ENCODE data around the gene ACTL8. TPM values are rescaled to one million over a fixed set of nuclear protein-coding genes. Genes with fewer than 3 reads are reported as not detected.

The ACTL8 gene
- total RNA-seq, 1 experiment from 2014 or later = not detected

DNA sequence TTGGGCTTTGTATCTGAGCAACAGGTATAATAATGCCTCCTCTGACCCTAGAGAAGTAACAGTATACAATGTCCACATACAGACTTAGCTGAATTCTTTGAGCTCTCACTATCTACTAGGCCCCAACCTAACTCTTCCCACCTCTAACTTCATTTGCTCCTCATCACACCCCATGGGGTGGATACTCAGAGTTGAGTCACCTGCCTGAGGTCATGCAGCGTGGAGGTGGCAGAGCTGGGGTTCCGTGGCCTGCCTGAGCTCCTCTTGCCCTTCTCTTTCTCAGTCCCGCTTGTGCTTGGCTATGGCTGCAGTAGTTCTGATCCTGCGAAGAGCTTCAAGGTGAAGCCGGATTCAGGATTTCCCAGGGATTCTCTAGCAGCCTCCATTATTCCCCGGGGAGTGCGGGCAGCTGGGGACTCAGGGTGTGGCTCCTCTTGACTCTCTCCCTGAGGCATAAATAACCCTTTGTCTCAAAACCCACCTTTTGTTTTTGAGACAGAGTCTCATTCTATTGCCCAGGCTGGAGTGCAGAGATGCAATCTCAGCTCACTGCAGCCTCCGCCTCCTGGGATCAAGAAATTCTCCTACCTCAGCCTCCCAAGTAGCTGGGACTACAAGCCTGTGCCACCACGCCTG, 29.9 kb upstream of the ACTL8 start:
- H3K9me3 Mint-ChIP-seq (ENCODE audit: low read depth, unreplicated experiment) = no peaks in the 10 kb centered on the region
- BruUV-seq (replicated peaks) = no TSS peak
- TF ChIP-seq, protein P1, sequence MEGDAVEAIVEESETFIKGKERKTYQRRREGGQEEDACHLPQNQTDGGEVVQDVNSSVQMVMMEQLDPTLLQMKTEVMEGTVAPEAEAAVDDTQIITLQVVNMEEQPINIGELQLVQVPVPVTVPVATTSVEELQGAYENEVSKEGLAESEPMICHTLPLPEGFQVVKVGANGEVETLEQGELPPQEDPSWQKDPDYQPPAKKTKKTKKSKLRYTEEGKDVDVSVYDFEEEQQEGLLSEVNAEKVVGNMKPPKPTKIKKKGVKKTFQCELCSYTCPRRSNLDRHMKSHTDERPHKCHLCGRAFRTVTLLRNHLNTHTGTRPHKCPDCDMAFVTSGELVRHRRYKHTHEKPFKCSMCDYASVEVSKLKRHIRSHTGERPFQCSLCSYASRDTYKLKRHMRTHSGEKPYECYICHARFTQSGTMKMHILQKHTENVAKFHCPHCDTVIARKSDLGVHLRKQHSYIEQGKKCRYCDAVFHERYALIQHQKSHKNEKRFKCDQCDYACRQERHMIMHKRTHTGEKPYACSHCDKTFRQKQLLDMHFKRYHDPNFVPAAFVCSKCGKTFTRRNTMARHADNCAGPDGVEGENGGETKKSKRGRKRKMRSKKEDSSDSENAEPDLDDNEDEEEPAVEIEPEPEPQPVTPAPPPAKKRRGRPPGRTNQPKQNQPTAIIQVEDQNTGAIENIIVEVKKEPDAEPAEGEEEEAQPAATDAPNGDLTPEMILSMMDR (IDR thresholded peaks at IDR 0.05; ENCODE audit: unreplicated experiment) = no peak
- H3K4me1 Mint-ChIP-seq (ENCODE audit: low read depth, unreplicated experiment) = no peaks in the 10 kb centered on the region
- no peak overlapping the region for H3K4me3 Mint-ChIP-seq (ENCODE audit: low read depth, unreplicated experiment)
- CTCF ChIA-PET = interaction anchor here (0.6 kb wide), 2 partner anchors 91 to 310 kb away, joined by 3 to 4 read pairs; no protein-coding TSS in a partner anchor
- H3K36me3 Mint-ChIP-seq (ENCODE audit: insufficient read depth, unreplicated experiment) = no peaks in the 10 kb centered on the region
- H3K27ac Mint-ChIP-seq (ENCODE audit: unreplicated experiment) = no peak overlapping the region
- no peak for DNase-seq
- peaks cover 66% of the 10 kb centered on the region for H3K27me3 Mint-ChIP-seq (ENCODE audit: unreplicated experiment)
- intact Hi-C loops (cut with micrococcal nuclease; ENCODE audit: unreplicated experiment) = no loop called here

DNA sequence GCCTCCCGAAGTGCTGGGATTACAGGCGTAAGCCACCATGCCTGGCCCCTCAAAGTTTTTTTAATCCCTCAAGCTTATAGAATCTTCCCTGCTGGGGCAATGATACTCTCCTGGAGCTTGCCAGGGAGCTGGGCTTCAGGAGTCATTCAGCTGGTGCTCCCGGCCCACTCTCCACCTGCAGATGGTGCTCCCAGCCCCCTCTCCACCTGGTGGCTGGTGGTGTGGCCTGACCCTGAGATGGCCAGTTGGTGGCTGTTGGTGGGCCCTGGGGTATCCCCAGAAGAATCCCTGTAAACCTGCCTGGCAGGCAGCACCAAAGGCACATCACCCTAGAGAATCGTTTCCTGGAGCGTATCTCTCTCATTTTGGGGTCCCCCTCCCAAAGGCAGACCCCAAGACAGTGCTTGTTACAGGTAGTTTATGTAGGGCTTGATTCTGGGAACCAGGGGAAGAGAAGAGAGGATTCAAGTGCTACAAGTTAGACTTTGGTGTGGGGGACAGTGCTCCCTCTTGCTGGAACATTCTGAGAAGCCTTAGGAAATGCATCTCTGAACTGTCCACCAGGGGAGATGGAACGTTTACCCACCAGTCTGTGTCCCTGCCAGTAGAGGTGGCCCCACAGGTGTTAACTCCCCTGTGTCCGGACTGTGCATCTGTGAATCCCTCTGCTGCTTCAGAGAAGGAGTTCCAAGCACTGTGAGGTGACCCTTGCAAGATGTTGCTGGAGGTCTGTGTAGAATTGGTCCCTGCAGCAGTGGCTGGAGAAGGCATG, 29.1 kb upstream of the ACTL8 start:
- H3K9me3 Mint-ChIP-seq (ENCODE audit: low read depth, unreplicated experiment) = no peaks in the 10 kb centered on the region
- intact Hi-C loops (cut with micrococcal nuclease; ENCODE audit: unreplicated experiment) = no loop called here
- peaks cover 63% of the 10 kb centered on the region for H3K27me3 Mint-ChIP-seq (ENCODE audit: unreplicated experiment)
- BruUV-seq (replicated peaks) = no TSS peak
- no peaks in the 10 kb centered on the region for H3K4me1 Mint-ChIP-seq (ENCODE audit: low read depth, unreplicated experiment)
- CTCF ChIA-PET = interaction anchor here (0.6 kb wide), 1 partner anchor 90 kb away, joined by 3 read pairs; no protein-coding TSS in a partner anchor
- no peak overlapping the region for H3K27ac Mint-ChIP-seq (ENCODE audit: unreplicated experiment)
- H3K36me3 Mint-ChIP-seq (ENCODE audit: insufficient read depth, unreplicated experiment) = no peaks in the 10 kb centered on the region
- TF ChIP-seq, protein P1 (IDR thresholded peaks at IDR 0.05; ENCODE audit: unreplicated experiment) = no peak
- no peak for DNase-seq
- no peak overlapping the region for H3K4me3 Mint-ChIP-seq (ENCODE audit: low read depth, unreplicated experiment)

DNA sequence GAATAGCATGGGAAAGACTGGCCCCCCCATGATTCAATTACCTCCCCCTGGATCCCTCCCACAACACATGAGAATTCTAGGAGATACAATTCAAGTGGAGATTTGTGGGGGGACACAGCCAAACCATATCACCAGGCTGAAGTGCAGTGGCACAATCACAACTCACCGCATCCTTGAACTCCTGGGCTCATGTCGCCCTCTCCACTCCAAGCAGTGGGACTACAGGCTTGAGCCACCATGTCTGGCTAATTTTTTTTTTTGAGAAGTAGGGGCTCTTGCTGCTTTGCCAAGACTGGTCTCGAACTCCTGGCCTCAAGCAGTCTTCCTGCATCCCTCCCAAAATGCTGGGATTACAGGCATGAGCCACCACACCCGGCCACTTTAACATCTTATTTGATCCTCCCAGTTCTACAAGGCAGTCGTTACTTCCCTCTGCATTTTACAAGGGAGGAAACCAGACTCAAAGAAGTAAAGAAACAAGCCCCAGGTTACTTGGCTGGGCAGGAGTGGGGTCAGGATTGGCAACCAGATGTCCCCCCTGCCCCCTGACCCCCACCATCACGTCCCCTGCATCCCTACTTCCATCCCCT, 26.9 kb upstream of the ACTL8 start:
- intact Hi-C loops (cut with micrococcal nuclease; ENCODE audit: unreplicated experiment) = no loop called here
- CTCF ChIA-PET = no interaction called here

DNA sequence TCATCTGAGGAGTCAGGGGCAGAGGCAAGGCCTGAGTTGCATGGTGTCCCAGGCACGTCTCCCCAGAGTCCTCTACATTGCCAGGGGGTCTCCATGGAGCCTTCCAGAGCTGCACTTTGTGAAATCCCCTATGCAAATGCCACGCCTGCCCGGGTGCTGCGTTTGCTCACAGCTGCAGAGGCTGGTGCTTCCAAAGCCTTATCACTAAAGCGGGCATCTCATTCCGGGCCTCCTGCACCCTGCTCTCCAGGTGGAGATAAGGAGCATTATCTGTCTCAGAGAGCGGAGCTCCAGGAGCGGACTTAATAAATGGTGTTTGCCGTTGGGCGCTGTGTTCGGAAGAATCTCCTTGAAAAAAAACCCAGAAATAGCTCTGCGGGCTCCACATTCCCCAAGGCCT, 25.9 kb upstream of the ACTL8 start:
- CTCF ChIA-PET = no interaction called here
- intact Hi-C loops (cut with micrococcal nuclease; ENCODE audit: unreplicated experiment) = no loop called here
- no peak for DNase-seq
- H3K4me1 Mint-ChIP-seq (ENCODE audit: low read depth, unreplicated experiment) = no peaks in the 10 kb centered on the region
- no peak overlapping the region for H3K4me3 Mint-ChIP-seq (ENCODE audit: low read depth, unreplicated experiment)
- no peaks in the 10 kb centered on the region for H3K9me3 Mint-ChIP-seq (ENCODE audit: low read depth, unreplicated experiment)
- H3K27ac Mint-ChIP-seq (ENCODE audit: unreplicated experiment) = no peak overlapping the region
- no peaks in the 10 kb centered on the region for H3K36me3 Mint-ChIP-seq (ENCODE audit: insufficient read depth, unreplicated experiment)
- BruUV-seq (replicated peaks) = no TSS peak
- TF ChIP-seq, protein P1 (IDR thresholded peaks at IDR 0.05; ENCODE audit: unreplicated experiment) = no peak
- H3K27me3 Mint-ChIP-seq (ENCODE audit: unreplicated experiment) = peaks cover 52% of the 10 kb centered on the region

More for the DNA sequence above, 26.9 kb upstream of the ACTL8 start:
- H3K4me1 Mint-ChIP-seq (ENCODE audit: low read depth, unreplicated experiment) = no peaks in the 10 kb centered on the region
- no peak for DNase-seq
- no peaks in the 10 kb centered on the region for H3K9me3 Mint-ChIP-seq (ENCODE audit: low read depth, unreplicated experiment)
- no TSS peak for BruUV-seq (replicated peaks)
- H3K36me3 Mint-ChIP-seq (ENCODE audit: insufficient read depth, unreplicated experiment) = no peaks in the 10 kb centered on the region
- H3K27ac Mint-ChIP-seq (ENCODE audit: unreplicated experiment) = no peak overlapping the region
- TF ChIP-seq, protein P1 (IDR thresholded peaks at IDR 0.05; ENCODE audit: unreplicated experiment) = no peak
- peaks cover 59% of the 10 kb centered on the region for H3K27me3 Mint-ChIP-seq (ENCODE audit: unreplicated experiment)
- H3K4me3 Mint-ChIP-seq (ENCODE audit: low read depth, unreplicated experiment) = no peak overlapping the region
